Esophagus muscularis mucosa (tissue), 3 donors: ENCODE data around the gene ARHGDIG.

ENCODE experiments used
- CTCF ChIP-seq, 3 experiments: fragments of 200-600 bp in 2 of 3; fragments of 450-650 bp in 1 of 3; sonication (generic) in 2 of 3; IDR thresholded peaks; one replicate each; pipeline ENCODE4 v1.5.1; 2017 to 2019; ENCODE audit warnings: antibody characterized with exemption in 3 of 3, mild to moderate bottlenecking in 2 of 3, moderate library complexity in 1 of 3
- POLR2A ChIP-seq: fragments of 450-650 bp; IDR thresholded peaks from one replicate; pipeline ENCODE4 v1.6.1; 2017; ENCODE audit warnings: antibody characterized with exemption, moderate library complexity, mild to moderate bottlenecking, low read depth
- POLR2AphosphoS5 ChIP-seq, 2 donors: sonication (generic); formaldehyde crosslinking; IDR thresholded peaks; one replicate each; pipeline ENCODE4 v1.6.1; 2017; ENCODE audit warnings: antibody characterized with exemption in 2 of 2

DNA sequence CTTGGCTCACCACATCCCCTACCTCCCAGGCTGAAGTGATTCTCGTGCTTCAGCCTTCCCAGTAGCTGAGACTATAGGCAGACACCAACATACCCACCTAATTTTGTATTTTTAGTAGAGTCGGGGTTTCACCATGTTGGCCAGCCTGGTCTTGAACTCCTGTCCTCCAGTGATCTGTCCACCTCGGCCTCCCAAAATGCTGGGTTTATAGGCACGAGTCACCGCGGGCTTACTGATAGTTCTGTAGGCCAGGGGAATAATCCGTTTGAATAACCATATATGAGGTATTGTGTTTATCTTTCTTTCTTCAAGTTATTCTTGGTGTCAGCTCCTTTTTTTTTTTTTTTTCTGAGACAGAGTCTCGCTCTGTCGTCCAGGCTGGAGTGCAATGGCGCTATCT lies 38.1 kb upstream of the ARHGDIG start:
- TF ChIP-seq CTCF (IDR thresholded peaks at IDR 0.05), result no peak
- TF ChIP-seq POLR2AphosphoS5 (IDR thresholded peaks at IDR 0.05), result no peak
- TF ChIP-seq POLR2A, result no peak
